Measurements from ENCODE around the gene CDK14.

The CDK14 gene

DNA sequence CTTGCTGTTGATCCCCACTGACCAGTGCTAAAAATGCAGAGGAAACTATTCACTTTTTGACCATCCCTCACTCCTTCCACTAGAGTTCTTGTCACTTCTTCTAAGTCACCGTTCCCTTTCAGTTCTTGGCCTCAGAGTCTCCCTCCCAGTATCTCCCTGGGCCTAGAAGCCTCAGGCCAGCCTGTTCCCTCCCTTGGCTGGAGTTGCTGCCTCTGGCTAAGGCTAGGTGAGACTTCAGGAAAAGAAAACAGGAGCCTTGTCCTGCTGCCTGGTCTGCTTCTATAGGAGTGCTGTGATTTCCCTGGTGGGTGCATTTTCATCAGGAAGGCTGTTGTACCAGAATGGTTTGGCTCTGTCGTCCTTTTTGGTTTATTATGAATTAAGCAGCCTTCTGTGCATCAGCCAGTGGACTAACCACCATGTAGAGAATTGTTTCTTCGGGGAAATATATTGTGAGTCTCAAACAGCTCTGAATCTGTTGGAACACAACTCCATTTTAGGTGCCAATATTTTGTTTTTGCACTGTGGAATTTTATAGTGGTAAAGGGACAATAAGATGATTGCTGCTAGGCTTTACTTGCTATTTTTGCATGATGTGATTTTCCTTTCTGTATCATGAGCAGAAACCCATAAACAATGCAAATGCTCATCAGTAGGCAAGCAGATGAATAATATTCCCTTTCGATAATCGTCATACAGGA lies 434.7 kb downstream of the CDK14 start:
- Histone ChIP-seq H3K27ac (no peak overlapping the region), H3K79me2 (no peaks in the 10 kb centered on the region), H3K4me2 (ENCODE audit: low read length) (no peak overlapping the region), H2AFZ (no peak overlapping the region), H3K9me3 (ENCODE audit: control insufficient read depth, low read length) (no peaks in the 10 kb centered on the region), H3K4me3 (ENCODE audit: low read depth, low read length) (no peak overlapping the region), H3K9ac (no peak overlapping the region), H3K36me3 (ENCODE audit: control insufficient read depth, insufficient read depth, low read length) (no peaks in the 10 kb centered on the region), H3K4me1 (no peaks in the 10 kb centered on the region), H3K27me3 (ENCODE audit: control insufficient read depth, insufficient read depth, low read length) (no peaks in the 10 kb centered on the region)
- TF ChIP-seq, protein P1, sequence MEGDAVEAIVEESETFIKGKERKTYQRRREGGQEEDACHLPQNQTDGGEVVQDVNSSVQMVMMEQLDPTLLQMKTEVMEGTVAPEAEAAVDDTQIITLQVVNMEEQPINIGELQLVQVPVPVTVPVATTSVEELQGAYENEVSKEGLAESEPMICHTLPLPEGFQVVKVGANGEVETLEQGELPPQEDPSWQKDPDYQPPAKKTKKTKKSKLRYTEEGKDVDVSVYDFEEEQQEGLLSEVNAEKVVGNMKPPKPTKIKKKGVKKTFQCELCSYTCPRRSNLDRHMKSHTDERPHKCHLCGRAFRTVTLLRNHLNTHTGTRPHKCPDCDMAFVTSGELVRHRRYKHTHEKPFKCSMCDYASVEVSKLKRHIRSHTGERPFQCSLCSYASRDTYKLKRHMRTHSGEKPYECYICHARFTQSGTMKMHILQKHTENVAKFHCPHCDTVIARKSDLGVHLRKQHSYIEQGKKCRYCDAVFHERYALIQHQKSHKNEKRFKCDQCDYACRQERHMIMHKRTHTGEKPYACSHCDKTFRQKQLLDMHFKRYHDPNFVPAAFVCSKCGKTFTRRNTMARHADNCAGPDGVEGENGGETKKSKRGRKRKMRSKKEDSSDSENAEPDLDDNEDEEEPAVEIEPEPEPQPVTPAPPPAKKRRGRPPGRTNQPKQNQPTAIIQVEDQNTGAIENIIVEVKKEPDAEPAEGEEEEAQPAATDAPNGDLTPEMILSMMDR (IDR thresholded peaks at IDR 0.05): no peak

DNA sequence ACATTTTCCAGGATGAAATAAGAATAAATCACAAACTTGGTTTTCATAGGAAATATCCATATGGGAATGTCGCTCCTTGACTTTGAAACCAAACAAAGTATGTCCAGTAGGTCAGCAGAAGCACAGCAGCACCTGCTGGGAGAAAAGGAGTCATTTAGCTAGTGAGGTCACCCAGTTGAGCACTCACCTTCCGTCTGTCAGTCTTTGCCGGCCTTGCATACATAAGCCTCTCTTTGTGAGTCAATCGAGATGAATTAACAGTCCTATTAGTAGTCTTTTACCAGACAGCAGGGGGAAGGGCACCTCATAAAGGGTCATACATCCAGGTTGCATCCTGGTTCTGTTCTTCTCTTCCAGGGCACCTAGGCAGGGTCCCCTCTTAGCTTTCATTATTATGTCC lies 435.6 kb downstream of the CDK14 start:
- H3K4me1 ChIP-seq: no peaks in the 10 kb centered on the region
- H3K36me3 ChIP-seq (ENCODE audit: control insufficient read depth, insufficient read depth, low read length): no peaks in the 10 kb centered on the region
- no peak overlapping the region for H3K9ac ChIP-seq
- H3K27me3 ChIP-seq (ENCODE audit: control insufficient read depth, insufficient read depth, low read length): no peaks in the 10 kb centered on the region
- no peak overlapping the region for H2AFZ ChIP-seq
- no peaks in the 10 kb centered on the region for H3K9me3 ChIP-seq (ENCODE audit: control insufficient read depth, low read length)
- TF ChIP-seq, protein P1 (IDR thresholded peaks at IDR 0.05): no peak
- H3K4me3 ChIP-seq (ENCODE audit: low read depth, low read length): no peak overlapping the region
- H3K4me2 ChIP-seq (ENCODE audit: low read length): no peak overlapping the region
- no peak overlapping the region for H3K27ac ChIP-seq
- H3K79me2 ChIP-seq: no peaks in the 10 kb centered on the region

DNA sequence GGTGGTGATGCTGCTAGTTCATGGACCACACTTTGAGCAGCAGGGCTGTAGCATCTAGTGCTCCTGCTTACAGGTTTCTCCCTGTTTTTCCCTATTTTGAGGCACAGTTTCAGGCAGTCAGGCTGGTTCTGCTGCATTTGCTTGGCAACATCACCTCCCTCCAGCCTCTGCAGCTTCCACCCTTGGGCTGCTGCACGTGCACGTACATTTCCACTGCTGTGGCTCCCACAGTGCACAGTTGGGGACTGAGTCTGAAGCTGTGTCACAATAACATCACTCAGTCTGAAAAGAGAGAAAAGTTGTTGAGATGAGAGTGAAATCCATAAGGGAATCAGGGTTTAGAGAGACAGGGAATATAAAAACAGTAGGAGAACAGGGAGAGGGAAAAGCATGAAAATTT lies 437.5 kb downstream of the CDK14 start:
- H3K4me1 ChIP-seq: no peaks in the 10 kb centered on the region
- no peak overlapping the region for H3K27ac ChIP-seq
- H3K27me3 ChIP-seq (ENCODE audit: control insufficient read depth, insufficient read depth, low read length): no peaks in the 10 kb centered on the region
- H3K4me2 ChIP-seq (ENCODE audit: low read length): no peak overlapping the region
- H3K9ac ChIP-seq: no peak overlapping the region
- TF ChIP-seq, protein P1 (IDR thresholded peaks at IDR 0.05): no peak
- H3K36me3 ChIP-seq (ENCODE audit: control insufficient read depth, insufficient read depth, low read length): no peaks in the 10 kb centered on the region
- H3K4me3 ChIP-seq (ENCODE audit: low read depth, low read length): no peak overlapping the region
- H3K9me3 ChIP-seq (ENCODE audit: control insufficient read depth, low read length): no peaks in the 10 kb centered on the region
- no peaks in the 10 kb centered on the region for H3K79me2 ChIP-seq
- no peak overlapping the region for H2AFZ ChIP-seq

DNA sequence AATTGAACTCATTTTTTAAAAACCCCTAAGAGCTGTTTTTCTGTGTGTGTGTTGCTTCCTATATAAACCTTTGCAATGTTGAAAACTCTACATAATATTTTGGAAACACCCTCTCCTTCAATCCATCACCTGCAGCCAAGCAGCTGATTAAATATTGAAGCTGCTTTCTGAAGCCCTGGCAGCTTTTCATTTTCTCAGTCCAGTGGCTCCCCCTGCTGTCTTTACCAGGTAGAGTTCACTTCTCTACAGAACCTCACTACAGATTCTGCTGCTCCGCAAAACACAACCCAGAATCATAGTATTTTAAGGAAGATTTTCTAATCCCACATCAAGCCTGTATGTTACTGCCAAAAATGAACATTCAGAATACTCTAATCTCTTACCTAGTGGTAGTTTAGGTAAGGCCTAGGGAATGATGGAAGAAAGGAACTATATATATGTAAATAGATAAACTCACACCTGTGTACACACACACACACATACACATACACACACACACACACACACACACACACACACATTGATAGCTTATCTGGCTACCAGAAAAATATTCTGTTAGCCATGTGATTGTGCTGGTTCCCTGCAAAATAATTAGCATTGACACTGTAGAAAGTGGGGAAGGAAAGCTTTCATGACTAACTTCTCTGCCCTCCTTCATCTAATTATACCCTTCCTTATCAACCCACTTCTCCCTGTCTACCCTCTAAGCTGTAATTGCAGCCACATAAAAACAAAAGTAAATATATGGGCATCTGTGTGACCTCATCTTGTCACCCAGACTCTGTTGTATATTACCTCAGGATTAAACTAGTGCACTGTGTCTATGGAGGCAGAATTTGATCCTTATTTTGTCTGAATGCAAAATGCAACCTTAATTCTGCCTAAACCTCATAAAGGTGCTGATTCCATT lies 438.6 kb downstream of the CDK14 start:
- TF ChIP-seq, protein P1 (IDR thresholded peaks at IDR 0.05): peak; percentile 30
- H3K9ac ChIP-seq: no peak overlapping the region
- H2AFZ ChIP-seq: no peak overlapping the region
- no peaks in the 10 kb centered on the region for H3K9me3 ChIP-seq (ENCODE audit: control insufficient read depth, low read length)
- H3K4me3 ChIP-seq (ENCODE audit: low read depth, low read length): no peak overlapping the region
- no peaks in the 10 kb centered on the region for H3K36me3 ChIP-seq (ENCODE audit: control insufficient read depth, insufficient read depth, low read length)
- no peaks in the 10 kb centered on the region for H3K79me2 ChIP-seq
- no peak overlapping the region for H3K27ac ChIP-seq
- no peak overlapping the region for H3K4me2 ChIP-seq (ENCODE audit: low read length)
- no peaks in the 10 kb centered on the region for H3K27me3 ChIP-seq (ENCODE audit: control insufficient read depth, insufficient read depth, low read length)
- no peaks in the 10 kb centered on the region for H3K4me1 ChIP-seq
